Measurements from ENCODE around the gene NT5C1B.
"Not testable (repeated sequence)": the region's sequence is repeated elsewhere in the genome, so short reads cannot be mapped to it uniquely, and the experiment has no call there.

NT5C1B gene

GRCh38 chr2:18589354-18589753 is at the start of gene NT5C1B:
Gene NT5C1B, minus strand, starts transcription at chr2:18589569. Its CDS starts 101 bp downstream, at chr2:18589468.
- no peak for DNase-seq

- DNase-seq: no peak
Measured at GRCh38 chr2:18637196-18637595, 47.8 kb upstream of the NT5C1B start.

- not testable (repeated sequence) for DNase-seq
Measured at GRCh38 chr2:18632699-18633098, 43.3 kb upstream of the NT5C1B start.

GRCh38 chr2:18630941-18631340 is 41.6 kb upstream of the NT5C1B start:
- DNase-seq: no peak

GRCh38 chr2:18630541-18630940 is 41.2 kb upstream of the NT5C1B start:
- no peak for DNase-seq

- DNase-seq: no peak
Measured at GRCh38 chr2:18630101-18630500, 40.7 kb upstream of the NT5C1B start.

GRCh38 chr2:18626958-18627650 is 37.7 kb upstream of the NT5C1B start:
- no peak for DNase-seq

GRCh38 chr2:18626256-18626668 is 36.9 kb upstream of the NT5C1B start:
- DNase-seq: no peak

- DNase-seq: no peak
Measured at GRCh38 chr2:18625563-18625962, 36.2 kb upstream of the NT5C1B start.

- no peak for DNase-seq
Measured at GRCh38 chr2:18623782-18624181, 34.4 kb upstream of the NT5C1B start.

- no peak for DNase-seq
Measured at GRCh38 chr2:18620867-18621632, 31.7 kb upstream of the NT5C1B start.

GRCh38 chr2:18619091-18619490 is 29.7 kb upstream of the NT5C1B start:
- DNase-seq: no peak

- DNase-seq: no peak
Measured at GRCh38 chr2:18614041-18614440, 24.7 kb upstream of the NT5C1B start.

- DNase-seq: no peak
Measured at GRCh38 chr2:18612133-18612532, 22.8 kb upstream of the NT5C1B start.

GRCh38 chr2:18611604-18612003 is 22.2 kb upstream of the NT5C1B start:
- DNase-seq: no peak

- no peak for DNase-seq
Measured at GRCh38 chr2:18611184-18611583, 21.8 kb upstream of the NT5C1B start.

GRCh38 chr2:18610651-18611050 is 21.3 kb upstream of the NT5C1B start:
- DNase-seq: no peak

- no peak for DNase-seq
Measured at GRCh38 chr2:18610090-18610489, 20.7 kb upstream of the NT5C1B start.

GRCh38 chr2:18605115-18605514 is 15.7 kb upstream of the NT5C1B start:
- no peak for DNase-seq

- DNase-seq: no peak
Measured at GRCh38 chr2:18604531-18604885, 15.1 kb upstream of the NT5C1B start.

GRCh38 chr2:18603854-18604530 is 14.6 kb upstream of the NT5C1B start:
- no peak for DNase-seq

- DNase-seq: no peak
Measured at GRCh38 chr2:18602298-18602697, 12.9 kb upstream of the NT5C1B start.

GRCh38 chr2:18600255-18600613 is 10.9 kb upstream of the NT5C1B start:
- DNase-seq: no peak

Data from activated CD4-positive, alpha-beta T cell treated with anti-CD3 and anti-CD28 coated beads for 1 hour (primary cell).